GM19372 (cell line): ENCODE measurements around the gene NOVA2.
"Not testable (repeated sequence)": the region's sequence is repeated elsewhere in the genome, so short reads cannot be mapped to it uniquely, and the experiment has no call there.

Source experiments
- ATAC-seq: cut with Tn5 transposase; IDR thresholded peaks from one replicate; pipeline ENCODE4 v1.9.1; 2021; ENCODE audit warnings: mild to moderate bottlenecking, low read depth, moderate library complexity; ENCODE audit not compliant: unreplicated experiment

The NOVA2 gene

GRCh38 chr19:45899253-45899652 lies 74.4 kb downstream of the NOVA2 start:
- no peak for ATAC-seq

- ATAC-seq, result no peak
Measured at GRCh38 chr19:45897261-45897812, 76.3 kb downstream of the NOVA2 start.

GRCh38 chr19:45895983-45896599 lies 77.6 kb downstream of the NOVA2 start:
- ATAC-seq, result not testable (repeated sequence)

- no peak for ATAC-seq
Measured at GRCh38 chr19:45895519-45895972, 78.1 kb downstream of the NOVA2 start.

- no peak for ATAC-seq
Measured at GRCh38 chr19:45890877-45891276, 82.8 kb downstream of the NOVA2 start.

- no peak for ATAC-seq
Measured at GRCh38 chr19:45889210-45889885, 84.3 kb downstream of the NOVA2 start.

GRCh38 chr19:45887200-45887710 lies 86.4 kb downstream of the NOVA2 start:
- ATAC-seq, result no peak

- peak; percentile 49 for ATAC-seq
Measured at GRCh38 chr19:45886427-45887199, 87.1 kb downstream of the NOVA2 start.

- ATAC-seq, result peak; percentile 43
Measured at GRCh38 chr19:45885556-45886426, 87.9 kb downstream of the NOVA2 start, which contains the start of gene IRF2BP1. Gene IRF2BP1 (minus strand): TSS chr19:45886141. CDS start chr19:45885774, 367 bp downstream.

- ATAC-seq, result no peak
Measured at GRCh38 chr19:45884682-45885555, 88.7 kb downstream of the NOVA2 start.

GRCh38 chr19:45883881-45884681 lies 89.6 kb downstream of the NOVA2 start:
- ATAC-seq, result no peak
